HL-60 (cell line): ENCODE measurements around the gene BHMT.

ENCODE experiments used
- SPI1 ChIP-seq: IDR thresholded peaks from 2 replicates; pipeline ENCODE4 v1.6.1; 2012; ENCODE audit warnings: low read depth, mild to moderate bottlenecking, borderline replicate concordance
- TF ChIP-seq, protein P1 (sequence below): IDR thresholded peaks from one replicate; pipeline ENCODE4 v1.5.1; 2011; ENCODE audit warnings: low read length, control low read depth, inconsistent platforms; ENCODE audit not compliant: insufficient read depth

DNA sequence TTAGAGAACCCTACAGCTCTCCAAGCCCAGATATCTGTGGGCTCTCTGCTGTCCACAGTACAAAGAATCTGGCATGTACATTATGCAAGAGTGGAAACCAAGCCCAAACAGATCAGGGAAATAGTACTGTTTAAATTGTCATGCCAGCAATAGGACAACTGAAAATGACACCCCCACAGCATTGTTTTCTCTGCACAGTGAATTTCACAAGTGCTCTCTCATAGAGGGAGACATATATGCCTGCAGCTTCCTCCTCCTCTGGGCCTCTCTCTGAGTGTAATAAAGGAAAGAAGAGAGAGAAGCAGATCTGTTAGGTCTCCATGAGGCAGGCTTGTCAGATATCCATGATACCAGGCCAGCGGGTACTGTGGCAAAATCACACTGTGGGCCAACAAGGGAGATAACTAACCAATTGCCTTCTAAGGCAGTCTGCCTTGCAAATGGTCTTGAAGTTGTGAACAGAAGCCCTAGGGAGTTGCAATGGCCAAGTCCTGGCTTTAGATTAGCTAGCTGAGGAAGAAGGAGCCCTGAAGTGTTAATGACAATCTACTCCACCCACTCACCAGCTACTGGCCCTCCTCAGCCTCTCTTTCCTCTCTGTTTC, 69.9 kb downstream of the BHMT start:
- TF ChIP-seq, protein P1, sequence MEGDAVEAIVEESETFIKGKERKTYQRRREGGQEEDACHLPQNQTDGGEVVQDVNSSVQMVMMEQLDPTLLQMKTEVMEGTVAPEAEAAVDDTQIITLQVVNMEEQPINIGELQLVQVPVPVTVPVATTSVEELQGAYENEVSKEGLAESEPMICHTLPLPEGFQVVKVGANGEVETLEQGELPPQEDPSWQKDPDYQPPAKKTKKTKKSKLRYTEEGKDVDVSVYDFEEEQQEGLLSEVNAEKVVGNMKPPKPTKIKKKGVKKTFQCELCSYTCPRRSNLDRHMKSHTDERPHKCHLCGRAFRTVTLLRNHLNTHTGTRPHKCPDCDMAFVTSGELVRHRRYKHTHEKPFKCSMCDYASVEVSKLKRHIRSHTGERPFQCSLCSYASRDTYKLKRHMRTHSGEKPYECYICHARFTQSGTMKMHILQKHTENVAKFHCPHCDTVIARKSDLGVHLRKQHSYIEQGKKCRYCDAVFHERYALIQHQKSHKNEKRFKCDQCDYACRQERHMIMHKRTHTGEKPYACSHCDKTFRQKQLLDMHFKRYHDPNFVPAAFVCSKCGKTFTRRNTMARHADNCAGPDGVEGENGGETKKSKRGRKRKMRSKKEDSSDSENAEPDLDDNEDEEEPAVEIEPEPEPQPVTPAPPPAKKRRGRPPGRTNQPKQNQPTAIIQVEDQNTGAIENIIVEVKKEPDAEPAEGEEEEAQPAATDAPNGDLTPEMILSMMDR: no peak
- no peak for TF ChIP-seq SPI1
